HG02610 (cell line): ENCODE measurements around the gene TSC22D2.
"Not testable (repeated sequence)": the region's sequence is repeated elsewhere in the genome, so short reads cannot be mapped to it uniquely, and the experiment has no call there.

Experiments
- ATAC-seq: cut with Tn5 transposase; IDR thresholded peaks from one replicate; pipeline ENCODE4 v1.9.1; 2021; ENCODE audit warnings: mild to moderate bottlenecking, moderate library complexity; ENCODE audit not compliant: unreplicated experiment

Gene TSC22D2

GRCh38 chr3:150479370-150479769 lies 71.3 kb downstream of the TSC22D2 start:
- ATAC-seq: no peak

GRCh38 chr3:150480877-150481276 lies 72.8 kb downstream of the TSC22D2 start:
- ATAC-seq: no peak

GRCh38 chr3:150483226-150483625 lies 75.1 kb downstream of the TSC22D2 start:
- no peak for ATAC-seq

GRCh38 chr3:150484410-150484809 lies 76.3 kb downstream of the TSC22D2 start:
- no peak for ATAC-seq

- ATAC-seq: no peak
These were observed 80.8 kb downstream of the TSC22D2 start for GRCh38 chr3:150488867-150489266.

GRCh38 chr3:150490277-150490986 lies 82.3 kb downstream of the TSC22D2 start:
- no peak for ATAC-seq

- ATAC-seq: no peak
These were observed 86.4 kb downstream of the TSC22D2 start for GRCh38 chr3:150494411-150494977.

GRCh38 chr3:150495149-150495548 lies 87.1 kb downstream of the TSC22D2 start:
- ATAC-seq: no peak

- no peak for ATAC-seq
These were observed 87.6 kb downstream of the TSC22D2 start for GRCh38 chr3:150495563-150496168.

- ATAC-seq: no peak
These were observed 89.9 kb downstream of the TSC22D2 start for GRCh38 chr3:150497956-150498355.

- not testable (repeated sequence) for ATAC-seq
These were observed 92.9 kb downstream of the TSC22D2 start for GRCh38 chr3:150500960-150501359.

- no peak for ATAC-seq
These were observed 95.5 kb downstream of the TSC22D2 start for GRCh38 chr3:150503402-150504099.

GRCh38 chr3:150504483-150504882 lies 96.4 kb downstream of the TSC22D2 start:
- ATAC-seq: no peak

GRCh38 chr3:150508401-150508800 lies 100.3 kb downstream of the TSC22D2 start:
- no peak for ATAC-seq

- ATAC-seq: no peak
These were observed 101.7 kb downstream of the TSC22D2 start for GRCh38 chr3:150509780-150510179.

GRCh38 chr3:150511122-150511821 lies 103.2 kb downstream of the TSC22D2 start:
- ATAC-seq: no peak

- no peak for ATAC-seq
These were observed 107.1 kb downstream of the TSC22D2 start for GRCh38 chr3:150515210-150515609.
